Pancreas (tissue), 10 donors: ENCODE measurements around the gene LMAN1L. TPM values are rescaled to one million over a fixed set of nuclear protein-coding genes. Genes with fewer than 3 reads are reported as not detected.

Experiments used
- ATAC-seq, 4 donors: fragments of 200-7000 bp; cut with Tn5 transposase; one replicate each; pipeline versions ENCODE4 v1.8.0 to v1.9.1; 2020; ENCODE audit warnings: mild to moderate bottlenecking in 4 of 4, moderate library complexity in 4 of 4
- DNase-seq, 6 donors: peaks; one replicate each; pipeline ENCODE4 v3.0.0-alpha.2; 2020
- FAIRE-seq: peaks from 2 replicates; lab custom pipeline; 2012; peaks lifted over from hg19 to GRCh38; lab: Jason Lieb, UNC
- H3K27ac ChIP-seq, 4 donors: fragments of 200-600 bp; sonication (generic); 1 replicate in 3 of 4; 2 replicates in 1 of 4; pipeline versions ENCODE4 v1.5.0 to v1.8.0; 2020
- H3K27me3 ChIP-seq, 4 donors: fragments of 200-600 bp; one replicate each; pipeline ENCODE4 v1.8.0; 2021
- H3K36me3 ChIP-seq, 3 donors: fragments of 200-600 bp; sonication (generic) in 1 of 3; one replicate each; pipeline versions ENCODE4 v1.5.0 to v1.8.0; 2020 to 2021
- H3K4me1 ChIP-seq, 3 donors: fragments of 200-600 bp; one replicate each; pipeline ENCODE4 v1.8.0; 2021
- H3K4me3 ChIP-seq, 4 donors: fragments of 200-600 bp; sonication (generic) in 2 of 4; one replicate each; pipeline versions ENCODE4 v1.5.0 to v1.8.0; 2020 to 2021
- H3K9me3 ChIP-seq, 4 donors: fragments of 200-600 bp; one replicate each; pipeline ENCODE4 v1.8.0; 2021
- CTCF ChIP-seq, 4 donors: fragments of 200-600 bp; sonication (generic) in 3 of 4; IDR thresholded peaks; one replicate each; pipeline versions ENCODE4 v1.5.0 to v1.8.0; 2021; ENCODE audit warnings: antibody characterized with exemption in 4 of 4
- WGBS, 2 donors: extraction: QIAGEN DNeasy Blood & Tissue Kit; methylation state at CpG; one replicate each; pipeline ENCODE4 v1.1.7; 2013; 5-methylcytosine and 5-hydroxymethylcytosine counted together
- intact Hi-C, 3 donors: fragments of 100-400 bp; cut with DNase I; formaldehyde crosslinking; loops; one replicate each; pipeline versions ENCODE4 v1.11.1 to v1.14.2; 2022
- polyA plus RNA-seq, 2 donors: library from polyadenylated mRNA; stranded (reverse); fragments of 200-250 nt; gene quantifications; one replicate each; pipeline ENCODE4 v1.2.3, GENCODE V29; 2013
- total RNA-seq, 6 donors: library from RNA; stranded (reverse); fragmentation: NEBNext Ultra II Directional in 4 of 6; extraction: Animal tissue kit (Norgen Biotek cat#: 25700) in 4 of 6; gene quantifications; one replicate each; pipeline versions ENCODE4 v1.2.1 to v1.2.4, GENCODE V29; 2021 to 2023
- donor health status: healthy with polysubstance abuse.
- donor health status: DM: no; HTN: no; CAD: no; lungs with moderate emphysema.
- donor health status: DM: no; HTN: no; CAD: no.
- donor health status: control.
- donor health status: control.
- donor health status: Bipolar disorder and iron deficiency.
- donor health status: DM: yes; HTN: yes; CAD: no.
- donor health status: DM: no; HTN: no; CAD: no.
- donor health status: DM: no; HTN: no; CAD: no.
- donor health status: DM: yes; HTN: yes; CAD: no.

Gene LMAN1L
- total and polyA plus RNA-seq, 8 donors = 0.14 TPM; not detected in 7

- H3K27ac ChIP-seq = no peak overlapping the region
- H3K4me3 ChIP-seq = no peak overlapping the region
- no peaks in the 10 kb centered on the region for H3K27me3 ChIP-seq
- intact Hi-C loops = no loop called here
- TF ChIP-seq CTCF (IDR thresholded peaks at IDR 0.05) = no peak
- DNase-seq (no peak), FAIRE-seq (no peak), ATAC-seq (peak in 2 of 4 donors; percentile 2 to 4)
- no peaks in the 10 kb centered on the region for H3K9me3 ChIP-seq
- H3K4me1 ChIP-seq = peaks cover 0 to 4% (median 0%) of the 10 kb centered on the region in 3 donors
- H3K36me3 ChIP-seq = peaks cover 5 to 7% (median 6%) of the 10 kb centered on the region in 3 donors
- 82 to 85% methylated on average over 20 of the region's 20 CpGs for WGBS, 2 donors
Observed at GRCh38 chr15:74800559-74801094, 12.0 kb upstream of the LMAN1L start.

DNA sequence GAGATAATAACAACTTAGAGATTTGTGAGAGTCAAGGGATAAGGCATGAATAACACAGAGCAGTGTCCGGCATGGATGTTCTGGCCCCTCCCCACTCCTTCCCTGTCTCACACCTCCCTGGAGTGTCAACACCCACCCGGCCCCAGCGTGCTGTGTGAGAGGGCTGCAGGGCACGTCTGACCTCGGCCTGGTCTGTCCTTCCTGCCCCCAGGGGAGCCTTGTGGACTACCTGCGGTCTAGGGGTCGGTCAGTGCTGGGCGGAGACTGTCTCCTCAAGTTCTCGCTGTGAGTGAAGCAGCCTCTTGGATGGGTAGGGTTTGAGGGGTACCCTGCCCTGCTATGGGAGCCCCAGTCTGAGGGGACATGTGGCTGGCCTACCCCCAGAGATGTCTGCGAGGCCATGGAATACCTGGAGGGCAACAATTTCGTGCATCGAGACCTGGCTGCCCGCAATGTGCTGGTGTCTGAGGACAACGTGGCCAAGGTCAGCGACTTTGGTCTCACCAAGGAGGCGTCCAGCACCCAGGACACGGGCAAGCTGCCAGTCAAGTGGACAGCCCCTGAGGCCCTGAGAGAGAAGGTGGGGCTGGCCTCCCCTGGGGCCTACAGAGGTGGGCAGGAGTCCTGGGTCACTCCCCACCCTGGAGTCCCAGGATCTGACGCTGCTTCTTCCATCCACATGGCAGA, 11.2 kb upstream of the LMAN1L start:
- intact Hi-C loops = no loop called here
- Histone ChIP-seq H3K27me3 (no peaks in the 10 kb centered on the region), H3K36me3 (peaks cover 5 to 7% (median 6%) of the 10 kb centered on the region in 3 donors), H3K4me1 (peaks cover 0 to 4% (median 0%) of the 10 kb centered on the region in 3 donors), H3K27ac (no peak overlapping the region), H3K4me3 (no peak overlapping the region), H3K9me3 (no peaks in the 10 kb centered on the region)
- 86 to 87% methylated on average over 18 of the region's 18 CpGs for WGBS, 2 donors
- DNase-seq (no peak), FAIRE-seq (no peak), ATAC-seq (no peak)
- no peak for TF ChIP-seq CTCF (IDR thresholded peaks at IDR 0.05)

- intact Hi-C loops = no loop called here
- DNase-seq = no peak
- WGBS, 2 donors = 94 to 98% methylated on average over 19 to 20 of the region's 20 CpGs
- Histone ChIP-seq H3K9me3 (no peaks in the 10 kb centered on the region), H3K4me1 (peaks cover 0 to 4% (median 0%) of the 10 kb centered on the region in 3 donors), H3K27ac (no peak overlapping the region), H3K36me3 (peaks cover 5 to 7% (median 6%) of the 10 kb centered on the region in 3 donors), H3K4me3 (no peak overlapping the region), H3K27me3 (no peaks in the 10 kb centered on the region)
- TF ChIP-seq CTCF (IDR thresholded peaks at IDR 0.05) = no peak
- no peak for ATAC-seq
- FAIRE-seq = no peak
Observed at GRCh38 chr15:74802290-74802689, 10.3 kb upstream of the LMAN1L start.

- Histone ChIP-seq H3K9me3 (no peaks in the 10 kb centered on the region), H3K36me3 (peaks cover 5 to 7% (median 6%) of the 10 kb centered on the region in 3 donors), H3K4me1 (peaks cover 0 to 4% (median 0%) of the 10 kb centered on the region in 3 donors), H3K27me3 (no peaks in the 10 kb centered on the region), H3K4me3 (no peak overlapping the region), H3K27ac (no peak overlapping the region)
- DNase-seq = no peak
- no peak for ATAC-seq
- TF ChIP-seq CTCF (IDR thresholded peaks at IDR 0.05) = no peak
- intact Hi-C loops = no loop called here
- 92 to 93% methylated on average over 31 of the region's 31 CpGs for WGBS, 2 donors
- FAIRE-seq = no peak
Observed at GRCh38 chr15:74802862-74803447, 9.7 kb upstream of the LMAN1L start.
